NCI-H345 (cell line): ENCODE measurements around the gene AHCYL1.
A peak's percentile ranks its signal among the peaks of the same experiment; 100 is the strongest.
"Not testable (repeated sequence)": the region's sequence is repeated elsewhere in the genome, so short reads cannot be mapped to it uniquely, and the experiment has no call there.

Source experiments
- DNase-seq: peaks from one replicate; lab custom pipeline; 2025; lab: John Stamatoyannopoulos, UW

AHCYL1 gene

GRCh38 chr1:109984456-109985246 is at the start of gene AHCYL1:
Gene AHCYL1 (plus strand): TSS chr1:109984765. CDS start chr1:109985053, 288 bp downstream.
- peak; percentile 99 for DNase-seq

DNA sequence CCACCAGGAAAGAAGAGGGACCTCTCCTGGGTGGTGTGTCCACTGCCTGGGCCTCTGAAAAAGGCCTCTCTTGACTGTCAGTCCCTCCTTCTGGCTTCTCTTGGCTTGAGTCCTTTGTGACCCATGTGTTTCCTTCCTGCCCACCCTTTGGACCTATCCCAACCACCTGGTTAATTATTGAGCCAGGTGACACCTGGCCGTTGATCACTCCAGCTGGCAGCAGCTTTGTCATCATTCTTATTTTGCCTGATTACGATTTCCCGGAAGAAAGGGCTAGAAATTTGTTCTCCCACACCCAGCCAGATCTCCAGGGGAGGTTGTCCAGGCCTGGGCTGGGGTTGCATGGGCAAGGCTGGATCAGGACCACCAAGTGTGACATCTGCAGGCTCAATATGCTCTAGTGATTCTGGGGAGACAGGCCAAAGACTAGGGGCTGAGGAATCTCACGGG is 49.1 kb upstream of the AHCYL1 start:
- no peak for DNase-seq

DNA sequence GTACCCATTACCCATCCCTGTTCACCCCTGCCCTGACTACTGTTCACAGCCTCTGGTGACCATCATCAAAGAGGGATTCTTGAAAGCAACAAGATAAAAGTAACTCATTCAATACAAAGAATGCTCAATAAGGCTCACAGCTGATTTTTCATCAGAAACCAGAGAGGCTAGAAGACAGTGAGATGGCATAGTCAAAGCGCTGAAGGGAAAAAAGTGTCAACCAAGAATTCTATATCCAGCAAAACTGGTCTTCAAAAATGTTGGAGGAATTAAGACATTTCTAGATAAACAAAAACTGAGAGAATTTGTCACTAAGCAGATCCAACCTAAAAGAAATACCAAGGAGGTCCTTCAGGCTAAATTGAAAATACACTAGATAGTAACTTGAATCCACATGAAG is 46.8 kb upstream of the AHCYL1 start:
- no peak for DNase-seq

DNA sequence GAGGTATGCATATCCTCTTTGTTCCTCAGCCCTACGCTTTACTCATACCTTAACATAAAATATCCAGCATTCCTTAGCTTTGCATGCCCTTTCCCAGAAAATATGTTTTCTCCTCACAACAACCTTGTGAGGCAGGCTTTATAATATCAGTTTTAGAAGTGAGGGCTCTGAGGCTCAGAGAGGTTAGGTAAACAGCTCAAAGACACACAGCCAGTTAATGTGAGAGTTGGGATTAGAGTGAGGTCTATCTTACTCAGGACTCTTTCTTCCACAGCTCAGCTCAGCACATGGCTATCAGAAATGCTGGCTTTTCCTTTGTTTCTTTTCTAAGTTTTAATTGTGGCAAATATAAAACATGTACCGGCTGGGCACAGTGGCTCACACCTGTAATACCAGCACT is 46.0 kb upstream of the AHCYL1 start:
- DNase-seq: no peak

GRCh38 chr1:109942434-109942833 is 42.1 kb upstream of the AHCYL1 start:
- DNase-seq: no peak

- DNase-seq: no peak
Measured at GRCh38 chr1:109944541-109944940, 40.0 kb upstream of the AHCYL1 start.

- DNase-seq: no peak
Measured at GRCh38 chr1:109946511-109946910, 38.1 kb upstream of the AHCYL1 start.

DNA sequence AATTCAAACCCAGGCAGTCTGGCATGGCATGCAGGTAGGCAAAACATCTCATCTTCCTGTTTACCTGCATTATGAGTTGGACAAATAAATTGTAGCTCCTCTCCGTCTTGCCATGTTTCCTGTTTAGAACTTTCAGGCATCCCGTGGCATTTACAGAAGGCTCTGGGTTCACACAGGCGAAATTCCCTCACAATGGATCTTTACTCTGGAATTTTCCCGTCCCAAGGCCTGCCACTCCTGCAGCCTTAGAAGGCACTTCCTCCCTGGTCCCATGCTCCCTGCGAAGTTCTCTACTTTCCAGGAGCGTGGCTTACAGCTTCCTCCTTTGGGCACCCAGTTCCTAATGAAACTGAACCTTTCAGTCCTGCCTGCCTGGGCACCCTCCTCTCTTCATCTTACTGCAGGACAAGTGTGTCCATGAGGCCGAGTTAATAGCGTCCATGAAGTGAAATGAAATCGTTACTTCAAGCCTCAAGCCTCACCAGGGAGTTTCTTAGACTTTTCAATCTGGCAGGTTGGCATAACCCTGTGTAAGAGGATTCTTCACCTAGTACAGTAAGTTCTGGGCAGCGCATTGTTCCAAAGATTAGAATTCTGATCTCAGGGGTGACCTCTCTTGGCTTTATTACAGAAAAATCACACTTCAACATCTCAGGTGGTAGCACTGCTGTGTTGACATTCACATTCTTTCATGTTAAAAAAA is 36.8 kb upstream of the AHCYL1 start:
- DNase-seq: no peak

DNA sequence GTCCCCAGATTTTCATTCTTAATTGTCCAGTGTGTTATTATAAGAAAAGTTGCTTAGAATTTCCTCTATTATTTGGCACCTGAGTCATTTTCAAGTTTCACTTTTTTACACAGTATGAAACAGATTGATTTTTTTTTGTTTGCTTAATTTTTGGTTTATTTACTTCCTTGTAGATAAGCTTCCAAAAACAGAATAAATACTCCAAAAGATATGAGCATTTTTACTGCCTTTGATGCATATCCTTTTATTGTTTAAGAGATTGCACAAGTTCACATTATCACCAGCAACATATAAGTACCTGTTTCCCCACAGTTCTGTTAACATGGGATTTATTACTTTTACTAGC is 36.3 kb upstream of the AHCYL1 start:
- DNase-seq: no peak

DNA sequence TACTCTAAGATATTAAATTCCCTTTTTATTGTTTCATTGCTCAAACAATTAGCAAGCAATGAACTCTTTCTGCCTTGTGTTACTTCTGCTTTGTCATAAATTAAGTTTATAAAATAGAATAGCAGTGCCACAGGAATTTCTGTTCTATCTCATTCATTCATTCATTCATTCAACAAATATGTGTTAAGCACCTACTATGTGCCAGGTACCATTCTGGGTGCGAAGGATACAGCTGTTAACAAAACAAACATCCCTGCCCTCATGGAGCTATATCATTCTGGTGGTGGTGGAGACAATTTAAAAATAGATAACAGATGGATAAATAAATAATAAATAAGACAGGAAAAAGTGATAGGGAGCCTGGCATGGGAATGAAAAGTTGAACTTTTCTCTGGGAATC is 34.5 kb upstream of the AHCYL1 start:
- DNase-seq: no peak

- DNase-seq: no peak
Measured at GRCh38 chr1:109950509-109950908, 34.1 kb upstream of the AHCYL1 start.

DNA sequence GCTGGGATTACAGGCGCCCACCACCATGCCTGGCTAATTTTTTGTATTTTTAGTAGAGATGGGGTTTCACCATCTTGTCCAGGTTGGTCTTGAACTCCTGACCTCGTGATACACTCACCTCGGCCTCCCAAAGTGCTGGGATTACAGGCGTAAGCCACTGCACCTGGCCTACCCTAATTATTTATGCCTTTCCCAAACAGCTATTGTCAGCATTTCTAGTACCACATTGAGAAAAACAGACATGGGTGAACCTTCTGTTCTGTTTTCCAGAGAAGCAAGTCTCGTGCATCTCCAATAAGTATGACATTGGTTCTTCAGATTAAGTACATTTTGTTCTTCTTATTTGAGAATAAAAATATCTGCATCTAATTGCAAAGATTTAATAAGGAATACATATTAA is 33.1 kb upstream of the AHCYL1 start:
- not testable (repeated sequence) for DNase-seq

DNA sequence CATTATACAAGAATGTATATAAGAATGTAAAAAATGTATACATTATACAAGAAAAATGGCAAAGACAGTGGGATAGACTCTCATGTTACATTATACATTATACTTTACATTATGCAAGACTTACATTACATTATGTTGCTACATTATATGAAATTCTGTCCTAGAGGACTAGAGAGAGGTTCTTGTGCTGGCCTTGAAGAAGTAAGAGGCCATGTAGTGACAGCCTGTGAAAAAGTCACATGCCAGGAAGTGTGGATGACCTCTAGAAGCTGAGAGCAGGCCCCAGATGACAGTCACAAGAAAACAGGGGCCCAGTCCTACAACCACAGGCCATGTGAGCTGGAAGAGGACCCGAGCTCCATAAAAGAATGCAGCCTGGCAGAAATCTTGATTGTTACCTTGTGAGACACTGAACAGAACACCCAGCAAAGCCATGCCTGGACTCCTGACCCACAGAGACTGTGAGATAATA is 30.5 kb upstream of the AHCYL1 start:
- no peak for DNase-seq

DNA sequence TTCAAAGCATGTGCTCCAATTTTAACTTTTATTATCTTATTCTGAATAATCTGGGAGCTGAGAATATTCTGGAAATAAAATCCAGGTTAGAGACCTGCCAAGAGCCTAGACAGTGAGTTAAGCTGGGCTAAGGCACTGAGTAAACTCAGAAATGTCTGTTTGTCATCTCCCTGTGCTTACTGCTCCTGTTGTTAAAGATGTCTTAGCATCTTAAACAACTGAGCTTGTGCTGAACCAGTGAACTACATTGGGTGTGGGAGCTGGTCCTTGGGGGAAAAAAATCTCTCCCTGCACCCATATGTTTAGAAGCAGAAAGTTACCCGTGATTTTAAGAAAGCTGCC is 25.0 kb upstream of the AHCYL1 start:
- no peak for DNase-seq

DNA sequence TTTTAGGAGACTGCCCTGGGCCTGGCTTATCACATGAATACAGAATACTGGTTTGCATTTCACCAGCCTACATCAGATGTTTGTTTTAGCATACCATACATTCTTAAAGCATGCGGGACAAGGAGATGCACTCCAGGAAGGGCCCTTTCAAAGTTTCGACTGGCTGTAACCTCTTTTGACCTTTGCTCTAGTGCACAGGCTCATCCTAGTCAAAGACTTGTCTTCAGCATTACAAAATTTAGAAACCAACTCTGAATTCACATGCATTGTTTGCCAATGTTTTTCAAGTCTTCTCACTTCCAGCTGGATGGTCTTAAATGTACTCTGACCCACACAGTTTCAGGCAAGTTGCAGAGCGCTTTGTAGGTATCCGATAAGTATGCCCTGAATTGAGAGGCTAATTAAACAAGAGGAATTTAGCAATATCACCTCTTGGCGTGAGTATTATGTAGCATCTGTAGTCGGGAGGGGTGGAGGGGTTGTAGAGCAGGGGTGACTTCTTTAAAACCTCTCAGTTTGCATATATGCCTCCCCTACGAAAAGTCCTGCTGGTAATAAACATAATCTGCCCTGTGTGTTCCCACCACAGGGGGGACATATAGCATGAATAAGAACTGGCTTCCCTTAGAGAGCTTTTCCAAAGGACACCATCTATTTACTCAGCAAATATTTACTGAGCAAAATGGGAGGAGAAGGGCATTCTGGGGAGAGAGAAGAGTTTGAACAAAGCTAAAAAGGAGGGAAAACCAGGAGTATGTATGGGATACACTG is 24.4 kb upstream of the AHCYL1 start:
- peak; percentile 96 for DNase-seq

DNA sequence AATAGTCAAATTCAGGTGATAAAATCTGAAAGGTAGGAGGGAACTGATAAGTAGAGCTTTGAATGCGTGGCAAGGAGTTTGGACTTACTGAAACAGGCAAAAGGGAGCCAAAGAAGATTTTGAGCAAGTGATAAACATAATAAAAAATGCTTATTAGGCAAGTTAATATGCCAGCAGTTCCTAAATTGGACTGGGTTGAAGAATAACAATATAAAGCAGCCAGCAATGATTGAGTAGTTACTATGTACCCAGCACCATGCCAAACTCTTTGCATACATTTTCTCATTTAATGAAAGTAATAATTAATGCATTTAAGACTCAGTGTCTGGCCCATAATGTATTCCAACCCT is 23.8 kb upstream of the AHCYL1 start:
- DNase-seq: no peak

- no peak for DNase-seq
Measured at GRCh38 chr1:109963864-109964263, 20.7 kb upstream of the AHCYL1 start.

DNA sequence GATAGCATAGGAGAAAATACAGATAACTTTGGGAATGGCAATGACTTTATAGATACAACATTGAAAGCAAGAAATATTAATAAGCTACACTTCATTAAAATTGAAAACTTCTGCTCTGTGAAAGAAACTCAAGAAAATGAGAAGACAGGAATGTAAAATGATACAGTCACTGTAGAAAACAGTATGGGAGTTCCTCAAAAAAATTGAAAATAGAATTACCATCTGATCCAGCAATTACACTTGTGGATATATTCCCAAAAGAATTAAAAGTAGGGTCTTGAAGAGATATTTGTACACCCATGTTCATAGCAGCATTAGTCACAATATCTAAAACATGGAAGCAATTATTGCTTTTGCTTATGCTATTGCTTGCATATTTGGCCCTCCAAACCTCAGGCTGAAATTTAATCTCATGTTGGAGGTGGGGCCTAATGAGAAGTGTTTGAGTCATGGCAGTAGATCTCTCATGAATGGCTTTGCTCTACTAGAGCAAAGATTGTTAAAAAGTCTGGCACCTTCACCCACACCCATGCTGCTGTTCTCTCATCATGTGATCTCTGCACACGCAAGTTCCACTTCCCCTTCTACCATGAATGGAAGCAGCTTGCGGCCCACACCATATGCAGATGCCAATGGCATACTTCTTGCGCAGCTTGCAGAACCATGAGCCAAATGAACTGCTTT is 15.3 kb upstream of the AHCYL1 start:
- DNase-seq: no peak

- DNase-seq: no peak
Measured at GRCh38 chr1:109969907-109970306, 14.7 kb upstream of the AHCYL1 start.

- DNase-seq: no peak
Measured at GRCh38 chr1:109971559-109971958, 13.0 kb upstream of the AHCYL1 start.

- no peak for DNase-seq
Measured at GRCh38 chr1:109974191-109974590, 10.4 kb upstream of the AHCYL1 start.

GRCh38 chr1:109975718-109976117 is 8.8 kb upstream of the AHCYL1 start:
- DNase-seq: no peak
